ENCODE data around the gene P3H3.

Gene P3H3

GRCh38 chr12:6796576-6796975, 31.6 kb upstream of the P3H3 start:
- DNase-seq (ENCODE audit: low read depth in 2 of 2): no peak

- DNase-seq (ENCODE audit: low read depth in 2 of 2): no peak
Measured at GRCh38 chr12:6799147-6799546, 29.1 kb upstream of the P3H3 start.

GRCh38 chr12:6807170-6807569, 21.0 kb upstream of the P3H3 start:
- DNase-seq (ENCODE audit: low read depth in 2 of 2): no peak

- DNase-seq (ENCODE audit: low read depth in 2 of 2): no peak
Measured at GRCh38 chr12:6809056-6809455, 19.2 kb upstream of the P3H3 start.

GRCh38 chr12:6810758-6811157, 17.4 kb upstream of the P3H3 start:
- DNase-seq (ENCODE audit: low read depth in 2 of 2): no peak

- no peak for DNase-seq (ENCODE audit: low read depth in 2 of 2)
Measured at GRCh38 chr12:6813363-6813762, 14.8 kb upstream of the P3H3 start.

GRCh38 chr12:6816598-6816997, 11.6 kb upstream of the P3H3 start:
- no peak for DNase-seq (ENCODE audit: low read depth in 2 of 2)

GRCh38 chr12:6817098-6817497, 11.1 kb upstream of the P3H3 start:
- DNase-seq (ENCODE audit: low read depth in 2 of 2): no peak

- no peak for DNase-seq (ENCODE audit: low read depth in 2 of 2)
Measured at GRCh38 chr12:6817662-6818157, 10.5 kb upstream of the P3H3 start.

GRCh38 chr12:6818222-6818621, 10.0 kb upstream of the P3H3 start:
- DNase-seq (ENCODE audit: low read depth in 2 of 2): no peak

GRCh38 chr12:6818645-6819044, 9.6 kb upstream of the P3H3 start:
- no peak for DNase-seq (ENCODE audit: low read depth in 2 of 2)

GRCh38 chr12:6819106-6820030, 8.8 kb upstream of the P3H3 start:
- no peak for DNase-seq (ENCODE audit: low read depth in 2 of 2)

GRCh38 chr12:6820166-6820565, 8.0 kb upstream of the P3H3 start:
- DNase-seq (ENCODE audit: low read depth in 2 of 2): no peak

- no peak for DNase-seq (ENCODE audit: low read depth in 2 of 2)
Measured at GRCh38 chr12:6821591-6822425, 6.4 kb upstream of the P3H3 start, which contains the start of gene GPR162. TSS of gene GPR162 (plus strand) at chr12:6821821. CDS start at chr12:6823899, 2,078 bp downstream.

GRCh38 chr12:6822426-6823135, 5.6 kb upstream of the P3H3 start:
- no peak for DNase-seq (ENCODE audit: low read depth in 2 of 2)

GRCh38 chr12:6823182-6824084, 4.8 kb upstream of the P3H3 start:
- DNase-seq (ENCODE audit: low read depth in 2 of 2): no peak

- DNase-seq (ENCODE audit: low read depth in 2 of 2): no peak
Measured at GRCh38 chr12:6824085-6824775, 4.0 kb upstream of the P3H3 start.

GRCh38 chr12:6824901-6825381, 3.3 kb upstream of the P3H3 start:
- no peak for DNase-seq (ENCODE audit: low read depth in 2 of 2)

- peak; percentile 62 to 80 for DNase-seq (ENCODE audit: low read depth in 2 of 2)
Measured at GRCh38 chr12:6825398-6826124, 2.6 kb upstream of the P3H3 start.

All from stimulated activated CD4-positive, alpha-beta T cell treated with anti-CD3 and anti-CD28 coated beads, Interleukin-15, amount 100 ng/mL, for 48 hours (primary cell).